K562 (cell line): ENCODE measurements around the gene SLC25A53.
"Not testable (repeated sequence)": the region's sequence is repeated elsewhere in the genome, so short reads cannot be mapped to it uniquely, and the experiment has no call there.

Experiments
- CTCF ChIP-seq, 3 experiments: IDR thresholded peaks in 2 of 3; conservative IDR thresholded peaks in 1 of 3; 2 replicates each; pipeline ENCODE4 v1.5.1; 2011 to 2012; ENCODE audit warnings: low read length in 3 of 3, mild to moderate bottlenecking in 3 of 3, control low read depth in 2 of 3, improper control_type of control experiment in 1 of 3, inconsistent platforms in 1 of 3, low read depth in 1 of 3, mixed read lengths in 1 of 3, moderate library complexity in 1 of 3; ENCODE audit not compliant: insufficient read depth in 2 of 3
- EWSR1 ChIP-seq: fragments of 450-650 bp; IDR thresholded peaks from 2 replicates; pipeline ENCODE4 v1.6.1; 2018; ENCODE audit warnings: borderline replicate concordance, mild to moderate bottlenecking, low read depth, moderate library complexity; ENCODE audit not compliant: partially characterized antibody
- FOXM1 ChIP-seq, 2 experiments: fragments of 450-650 bp in 1 of 2; sonication (generic) in 1 of 2; formaldehyde crosslinking in 1 of 2; IDR thresholded peaks; 2 replicates each; pipeline versions ENCODE4 v1.6.1 to v1.9.0; 2017 to 2022; ENCODE audit warnings: low read depth in 2 of 2, mild to moderate bottlenecking in 2 of 2, missing genetic modification reagents in 1 of 2, moderate library complexity in 1 of 2
- HBP1 ChIP-seq: fragments of 450-650 bp; formaldehyde crosslinking; IDR thresholded peaks from 2 replicates; pipeline ENCODE4 v1.4.0; 2022; ENCODE audit warnings: missing genetic modification characterization
- POLR2B ChIP-seq: fragments of 450-650 bp; IDR thresholded peaks from 2 replicates; pipeline ENCODE4 v1.6.1; 2018; ENCODE audit warnings: low read depth; ENCODE audit not compliant: partially characterized antibody
- RBBP5 ChIP-seq: fragments of 200-600 bp; sonication (generic); IDR thresholded peaks from 2 replicates; pipeline ENCODE4 v1.6.1; 2012; ENCODE audit warnings: borderline replicate concordance, mild to moderate bottlenecking, low read length, control low read depth, inconsistent platforms; ENCODE audit not compliant: insufficient read depth, poor library complexity, severe bottlenecking
- RFX5 ChIP-seq: IDR thresholded peaks from 2 replicates; pipeline ENCODE4 v1.6.1; 2011; ENCODE audit warnings: low read depth, mild to moderate bottlenecking, improper control_type of control experiment, low read length
- RNF219 ChIP-seq: fragments of 250-450 bp; sonication (Bioruptor Pico); IDR thresholded peaks from 2 replicates; pipeline ENCODE4 v1.5.0; 2022; ENCODE audit warnings: mild to moderate bottlenecking
- SIN3B ChIP-seq: fragments of 450-650 bp; IDR thresholded peaks from 2 replicates; pipeline ENCODE4 v1.6.1; 2017; ENCODE audit warnings: low read depth, mild to moderate bottlenecking, moderate library complexity
- TCF7L2 ChIP-seq: fragments of 150-350 bp; IDR thresholded peaks from 2 replicates; pipeline ENCODE4 v1.6.1; 2016; ENCODE audit warnings: low read depth, mild to moderate bottlenecking, low read length, moderate library complexity
- ZBTB26 ChIP-seq: fragments of 450-650 bp; formaldehyde crosslinking; IDR thresholded peaks from 2 replicates; pipeline ENCODE4 v1.4.0; 2022; ENCODE audit warnings: missing genetic modification characterization
- ZNF253 ChIP-seq: fragments of 250-450 bp; sonication (Bioruptor Pico); conservative IDR thresholded peaks from 2 replicates; pipeline ENCODE4 v1.6.1; 2021; ENCODE audit warnings: mild to moderate bottlenecking

- TF ChIP-seq HBP1 (CRISPR knock-in tag); TCF7L2; EWSR1; RNF219 (CRISPR knock-in tag); RBBP5; RFX5; CTCF (IDR thresholded peaks at IDR 0.05 in 2 of 3, conservative IDR thresholded peaks at IDR 0.05 in 1 of 3; ENCODE audit: insufficient read depth in 2 of 3, low read depth in 1 of 3, low read length in 3 of 3); SIN3B; FOXM1 (IDR thresholded peaks at IDR 0.05; ENCODE audit: low read depth); FOXM1 (CRISPR knock-in tag; IDR thresholded peaks at IDR 0.05; ENCODE audit: low read depth); ZBTB26 (CRISPR knock-in tag); ZNF253; POLR2B: not testable (repeated sequence)
Observed at GRCh38 chrX:104062636-104063035, 94.2 kb downstream of the SLC25A53 start.
